Liver (tissue), 9 donors: ENCODE measurements around the gene TPT1. TPM values are rescaled to one million over a fixed set of nuclear protein-coding genes. Genes with fewer than 3 reads are reported as not detected.
"Not testable (repeated sequence)": the region's sequence is repeated elsewhere in the genome, so short reads cannot be mapped to it uniquely, and the experiment has no call there.

Experiments
- DNase-seq: peaks from one replicate; pipeline ENCODE4 v3.0.0-alpha.2; 2017; ENCODE audit warnings: low spot score
- H3K27ac ChIP-seq, 2 donors: one replicate each; pipeline ENCODE4 v1.7.0; 2013; ENCODE audit warnings: inconsistent platforms in 2 of 2, low read length in 2 of 2, control low read depth in 1 of 2, low read depth in 1 of 2, mild to moderate bottlenecking in 1 of 2
- H3K27me3 ChIP-seq, 4 donors: one replicate each; pipeline versions ENCODE4 v1.6.1 to v1.7.0; 2013; ENCODE audit warnings: low read length in 3 of 4, inconsistent platforms in 1 of 4, mild to moderate bottlenecking in 1 of 4, moderate library complexity in 1 of 4; ENCODE audit not compliant: control insufficient read depth in 4 of 4, insufficient read depth in 4 of 4
- H3K36me3 ChIP-seq, 4 donors: one replicate each; pipeline versions ENCODE4 v1.6.1 to v1.7.0; 2013; ENCODE audit warnings: low read length in 3 of 4, mild to moderate bottlenecking in 3 of 4, low read depth in 1 of 4, moderate library complexity in 1 of 4; ENCODE audit not compliant: control insufficient read depth in 4 of 4, insufficient read depth in 3 of 4
- H3K4me1 ChIP-seq, 4 donors: one replicate each; pipeline versions ENCODE4 v1.6.1 to v1.7.0; 2013; ENCODE audit warnings: low read length in 3 of 4, mild to moderate bottlenecking in 3 of 4, moderate library complexity in 1 of 4; ENCODE audit not compliant: control insufficient read depth in 4 of 4, insufficient read depth in 4 of 4
- H3K4me3 ChIP-seq, 3 donors: one replicate each; pipeline versions ENCODE4 v1.6.1 to v1.7.0; 2013; ENCODE audit warnings: low read length in 3 of 3, control low read depth in 1 of 3, low read depth in 1 of 3, mild to moderate bottlenecking in 1 of 3
- H3K9ac ChIP-seq, 2 donors: one replicate each; pipeline ENCODE4 v1.7.0; 2013; ENCODE audit warnings: low read length in 2 of 2, mild to moderate bottlenecking in 2 of 2, moderate library complexity in 2 of 2, control low read depth in 1 of 2, low read depth in 1 of 2
- H3K9me3 ChIP-seq, 4 donors: one replicate each; pipeline versions ENCODE4 v1.6.1 to v1.7.0; 2013; ENCODE audit warnings: low read length in 3 of 4; ENCODE audit not compliant: control insufficient read depth in 4 of 4
- EGR1 ChIP-seq, 2 donors: IDR thresholded peaks; 2 replicates each; pipeline ENCODE4 v1.6.1; 2016 to 2018; ENCODE audit warnings: antibody characterized with exemption in 2 of 2, low read depth in 2 of 2
- GABPA ChIP-seq, 2 donors: IDR thresholded peaks in 1 of 2; conservative IDR thresholded peaks in 1 of 2; 2 replicates each; pipeline ENCODE4 v1.6.1; 2016; ENCODE audit warnings: antibody characterized with exemption in 2 of 2, mild to moderate bottlenecking in 1 of 2, moderate library complexity in 1 of 2
- HNF4A ChIP-seq, 2 donors: conservative IDR thresholded peaks; 2 replicates each; pipeline ENCODE4 v1.6.1; 2016; ENCODE audit warnings: antibody characterized with exemption in 2 of 2, mild to moderate bottlenecking in 2 of 2
- HNF4G ChIP-seq: IDR thresholded peaks from 2 replicates; pipeline ENCODE4 v1.6.1; 2016; ENCODE audit warnings: antibody characterized with exemption
- MAX ChIP-seq: IDR thresholded peaks from 2 replicates; pipeline ENCODE4 v1.6.1; 2016; ENCODE audit warnings: antibody characterized with exemption
- NR2F2 ChIP-seq: IDR thresholded peaks from 2 replicates; pipeline ENCODE4 v1.6.1; 2016; ENCODE audit warnings: antibody characterized with exemption
- RAD21 ChIP-seq, 2 donors: IDR thresholded peaks; 2 replicates each; pipeline ENCODE4 v1.6.1; 2016; ENCODE audit warnings: antibody characterized with exemption in 2 of 2, mild to moderate bottlenecking in 2 of 2
- REST ChIP-seq: IDR thresholded peaks from 2 replicates; pipeline ENCODE4 v1.6.1; 2016; ENCODE audit warnings: antibody characterized with exemption, mild to moderate bottlenecking
- SP1 ChIP-seq: IDR thresholded peaks from 2 replicates; pipeline ENCODE4 v1.6.1; 2018; ENCODE audit warnings: antibody characterized with exemption, mild to moderate bottlenecking
- TAF1 ChIP-seq: conservative IDR thresholded peaks from 2 replicates; pipeline ENCODE4 v1.6.1; 2016; ENCODE audit warnings: antibody characterized with exemption, mild to moderate bottlenecking
- YY1 ChIP-seq: IDR thresholded peaks from 2 replicates; pipeline ENCODE4 v1.6.1; 2016; ENCODE audit warnings: antibody characterized with exemption, mild to moderate bottlenecking
- WGBS: extraction: QIAGEN DNeasy Blood & Tissue Kit; methylation state at CpG from one replicate; pipeline ENCODE4 v1.1.7; 2013; 5-methylcytosine and 5-hydroxymethylcytosine counted together
- polyA plus RNA-seq, 2 donors: library from polyadenylated mRNA; stranded (reverse) in 1 of 2; unstranded in 1 of 2; fragments of 200-250 nt in 1 of 2; fragments of >200 nt in 1 of 2; fragmentation: Nextera tagmentation in 1 of 2; extraction: Ambion mirVana in 1 of 2; gene quantifications; one replicate each; pipeline versions ENCODE4 v1.2.1 to v1.2.3, GENCODE V29; 2013 to 2015
- total RNA-seq, 2 donors: library from RNA; depleted of rRNA; stranded (reverse); fragments of >200 nt; gene quantifications; one replicate each; pipeline ENCODE4 v1.2.3, GENCODE V29; 2014
- TF ChIP-seq, protein P1 (sequence below): IDR thresholded peaks from 2 replicates; pipeline ENCODE4 v1.6.1; 2016; ENCODE audit warnings: antibody characterized with exemption
- TF ChIP-seq, protein P2 (sequence below): IDR thresholded peaks from 2 replicates; pipeline ENCODE4 v1.6.1; 2016; ENCODE audit warnings: antibody characterized with exemption
- donor health status: healthy.
- donor health status: healthy.
- donor health status: healthy.
- donor health status: healthy.
- donor health status: healthy.

TPT1 gene
- total and polyA plus RNA-seq, 4 donors, result 1,382 to 2,885 (median 1,815) TPM

- not testable (repeated sequence) for H3K9ac ChIP-seq, H3K4me1 ChIP-seq, H3K27ac ChIP-seq, H3K27me3 ChIP-seq, DNase-seq, H3K4me3 ChIP-seq, H3K36me3 ChIP-seq, H3K9me3 ChIP-seq
- 92% methylated on average over 12 of the region's 12 CpGs for WGBS
These were observed 36.3 kb upstream of the TPT1 start for GRCh38 chr13:45377314-45377713.

DNA sequence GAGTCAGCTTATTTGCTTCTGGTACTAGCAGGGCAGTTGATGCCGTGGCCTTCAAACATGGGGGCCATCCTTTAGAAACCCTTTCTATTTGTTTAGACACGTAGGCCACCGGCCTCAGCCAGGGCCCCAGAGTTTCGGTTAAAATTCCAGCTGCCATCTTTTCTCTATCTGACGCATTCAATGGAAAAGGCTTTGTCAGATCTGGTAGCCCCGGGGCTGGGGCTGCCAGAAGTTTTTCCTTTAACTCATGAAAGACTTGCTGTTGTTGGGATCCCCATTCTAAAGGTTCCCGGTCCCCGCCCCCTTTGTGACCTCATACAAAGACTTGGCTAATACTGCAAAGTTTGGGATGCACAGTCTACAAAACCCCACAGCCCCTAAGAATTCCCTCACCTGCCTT is 35.7 kb upstream of the TPT1 start:
- not testable (repeated sequence) for H3K4me1 ChIP-seq, H3K9me3 ChIP-seq, H3K9ac ChIP-seq, H3K4me3 ChIP-seq, DNase-seq, H3K36me3 ChIP-seq, H3K27me3 ChIP-seq, H3K27ac ChIP-seq
- 89% methylated on average over 8 of the region's 8 CpGs for WGBS

DNA sequence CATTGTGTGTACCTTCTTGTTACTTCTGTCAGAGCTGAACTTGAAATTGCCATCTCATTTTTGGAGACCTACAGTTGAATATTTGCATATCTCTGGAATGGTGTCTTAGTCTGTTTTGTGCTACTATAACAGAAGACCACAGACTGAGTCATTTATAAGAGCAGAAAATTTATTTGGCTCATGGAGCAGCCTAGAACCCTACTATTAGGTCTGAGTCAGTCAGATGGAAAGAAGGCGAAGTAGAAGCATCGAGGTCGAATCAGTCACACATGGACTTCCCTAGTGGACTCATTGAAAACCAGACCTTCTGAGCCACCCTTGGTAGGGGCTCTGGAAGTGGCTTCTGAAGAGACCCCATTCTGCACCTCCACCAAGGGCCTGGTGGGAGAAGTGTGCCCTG is 33.9 kb upstream of the TPT1 start:
- DNase-seq, result no peak
- Histone ChIP-seq H3K4me1 (peaks cover 0 to 7% (median 3%) of the 10 kb centered on the region in 4 donors), H3K9ac (no peak overlapping the region)

More for the DNA sequence above, 33.9 kb upstream of the TPT1 start:
- H3K9me3 ChIP-seq, result no peaks in the 10 kb centered on the region
- no peak for TF ChIP-seq EGR1 (IDR thresholded peaks at IDR 0.05; ENCODE audit: low read depth in 2 of 2)
- TF ChIP-seq TAF1, result no peak
- no peak for TF ChIP-seq GABPA (IDR thresholded peaks at IDR 0.05 in 1 of 2, conservative IDR thresholded peaks at IDR 0.05 in 1 of 2)
- TF ChIP-seq SP1, result no peak
- no peak for TF ChIP-seq RAD21 (IDR thresholded peaks at IDR 0.05)
- TF ChIP-seq HNF4A (conservative IDR thresholded peaks at IDR 0.05), result no peak
- no peak for TF ChIP-seq MAX
- no peak for TF ChIP-seq YY1
- TF ChIP-seq, protein P1, sequence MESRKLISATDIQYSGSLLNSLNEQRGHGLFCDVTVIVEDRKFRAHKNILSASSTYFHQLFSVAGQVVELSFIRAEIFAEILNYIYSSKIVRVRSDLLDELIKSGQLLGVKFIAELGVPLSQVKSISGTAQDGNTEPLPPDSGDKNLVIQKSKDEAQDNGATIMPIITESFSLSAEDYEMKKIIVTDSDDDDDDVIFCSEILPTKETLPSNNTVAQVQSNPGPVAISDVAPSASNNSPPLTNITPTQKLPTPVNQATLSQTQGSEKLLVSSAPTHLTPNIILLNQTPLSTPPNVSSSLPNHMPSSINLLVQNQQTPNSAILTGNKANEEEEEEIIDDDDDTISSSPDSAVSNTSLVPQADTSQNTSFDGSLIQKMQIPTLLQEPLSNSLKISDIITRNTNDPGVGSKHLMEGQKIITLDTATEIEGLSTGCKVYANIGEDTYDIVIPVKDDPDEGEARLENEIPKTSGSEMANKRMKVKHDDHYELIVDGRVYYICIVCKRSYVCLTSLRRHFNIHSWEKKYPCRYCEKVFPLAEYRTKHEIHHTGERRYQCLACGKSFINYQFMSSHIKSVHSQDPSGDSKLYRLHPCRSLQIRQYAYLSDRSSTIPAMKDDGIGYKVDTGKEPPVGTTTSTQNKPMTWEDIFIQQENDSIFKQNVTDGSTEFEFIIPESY, result no peak
- no peak for TF ChIP-seq NR2F2
- TF ChIP-seq HNF4G, result no peak
- no peak for TF ChIP-seq REST
- TF ChIP-seq, protein P2, sequence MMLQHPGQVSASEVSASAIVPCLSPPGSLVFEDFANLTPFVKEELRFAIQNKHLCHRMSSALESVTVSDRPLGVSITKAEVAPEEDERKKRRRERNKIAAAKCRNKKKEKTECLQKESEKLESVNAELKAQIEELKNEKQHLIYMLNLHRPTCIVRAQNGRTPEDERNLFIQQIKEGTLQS, result no peak
- H3K36me3 ChIP-seq, result no peaks in the 10 kb centered on the region
- no peak overlapping the region for H3K27ac ChIP-seq
- H3K27me3 ChIP-seq, result no peaks in the 10 kb centered on the region
- WGBS, result 98% methylated on average over 3 of the region's 3 CpGs
- no peak overlapping the region for H3K4me3 ChIP-seq
